Activated naive CD4-positive, alpha-beta T cell treated with anti-CD3 and anti-CD28 coated beads, Interleukin-2, amount 10 ng/mL, durations not matched to agents 7 days and 5 days (primary cell): ENCODE measurements around the gene ATP13A2.

Source experiments
- CTCF ChIA-PET: fragments of 350-600 bp; sonication (Branson Sonifier 250); formaldehyde crosslinking; loops from one replicate; lab custom pipeline; 2021; ENCODE audit warnings: antibody characterized with exemption; lab: Charles Lee
- DNase-seq: peaks from one replicate; pipeline ENCODE4 v3.0.0-alpha.2; 2020
- H3K27ac Mint-ChIP-seq: one replicate; pipeline ENCODE4 v1.8.0; 2021; ENCODE audit warnings: mild to moderate bottlenecking, moderate library complexity, mixed read lengths
- H3K27me3 Mint-ChIP-seq: one replicate; pipeline ENCODE4 v1.8.0; 2021; ENCODE audit warnings: mild to moderate bottlenecking, mixed read lengths
- H3K36me3 Mint-ChIP-seq: one replicate; pipeline ENCODE4 v1.8.0; 2021; ENCODE audit warnings: mixed read lengths
- H3K4me1 Mint-ChIP-seq: one replicate; pipeline ENCODE4 v1.8.0; 2021; ENCODE audit warnings: mixed read lengths
- H3K4me3 Mint-ChIP-seq: one replicate; pipeline ENCODE4 v1.8.0; 2021; ENCODE audit warnings: mild to moderate bottlenecking, moderate library complexity, mixed read lengths
- H3K9me3 Mint-ChIP-seq: one replicate; pipeline ENCODE4 v1.8.0; 2021; ENCODE audit warnings: mixed read lengths

Gene ATP13A2

DNA sequence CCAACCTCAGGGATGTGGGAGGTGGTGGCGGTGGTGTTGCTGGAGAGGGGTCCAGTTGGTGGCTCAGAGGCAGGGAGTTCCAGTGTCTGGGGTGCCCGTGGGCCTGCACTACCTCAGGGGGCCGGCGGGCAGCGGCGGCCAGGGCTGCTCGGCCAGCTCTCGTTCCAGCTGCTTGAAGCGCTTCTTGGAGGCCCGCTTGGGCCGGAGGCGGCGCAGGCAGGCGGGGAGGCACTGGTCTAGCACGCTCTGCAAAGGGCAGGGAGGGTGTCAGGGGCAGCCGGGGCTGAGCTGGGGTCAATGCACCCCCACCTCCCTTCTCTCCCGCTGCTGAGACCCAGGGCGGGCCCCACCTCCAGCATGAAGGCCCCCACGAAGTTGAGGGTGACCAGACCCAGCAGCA lies 25.6 kb downstream of the ATP13A2 start:
- CTCF ChIA-PET = interaction anchor here (1.0 kb wide), 1 partner anchor 11 kb away, joined by 3 read pairs; no protein-coding TSS in a partner anchor
- peaks cover 3% of the 10 kb centered on the region for H3K4me1 Mint-ChIP-seq
- H3K36me3 Mint-ChIP-seq = peaks cover 7% of the 10 kb centered on the region
- H3K27ac Mint-ChIP-seq = no peak overlapping the region
- H3K4me3 Mint-ChIP-seq = no peak overlapping the region
- peaks cover 28% of the 10 kb centered on the region for H3K27me3 Mint-ChIP-seq
- DNase-seq = no peak
- H3K9me3 Mint-ChIP-seq = no peaks in the 10 kb centered on the region

DNA sequence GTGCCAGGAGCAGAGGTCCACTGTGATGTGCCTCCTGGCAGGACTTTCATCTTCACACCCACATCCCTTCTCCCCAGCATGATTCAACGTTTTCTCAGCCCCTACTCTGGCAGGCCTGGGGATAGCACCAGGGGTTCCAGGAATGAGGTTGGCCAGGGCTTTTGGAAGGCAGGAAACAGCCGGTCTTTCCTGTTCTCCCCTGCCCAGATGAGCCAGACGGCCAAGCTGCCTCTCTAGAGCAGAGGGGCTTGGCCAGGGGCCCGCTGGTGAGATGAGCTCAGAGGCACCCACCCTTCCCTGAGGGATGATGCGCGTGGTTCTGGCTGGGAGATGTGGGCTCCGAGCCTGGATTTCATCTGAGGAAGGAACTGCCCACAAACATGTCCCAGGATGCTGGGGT lies 27.0 kb downstream of the ATP13A2 start:
- CTCF ChIA-PET = no interaction called here
- H3K4me1 Mint-ChIP-seq = peaks cover 9% of the 10 kb centered on the region
- H3K27ac Mint-ChIP-seq = no peak overlapping the region
- peaks cover 7% of the 10 kb centered on the region for H3K36me3 Mint-ChIP-seq
- peaks cover 42% of the 10 kb centered on the region for H3K27me3 Mint-ChIP-seq
- no peaks in the 10 kb centered on the region for H3K9me3 Mint-ChIP-seq
- no peak for DNase-seq
- H3K4me3 Mint-ChIP-seq = no peak overlapping the region

DNA sequence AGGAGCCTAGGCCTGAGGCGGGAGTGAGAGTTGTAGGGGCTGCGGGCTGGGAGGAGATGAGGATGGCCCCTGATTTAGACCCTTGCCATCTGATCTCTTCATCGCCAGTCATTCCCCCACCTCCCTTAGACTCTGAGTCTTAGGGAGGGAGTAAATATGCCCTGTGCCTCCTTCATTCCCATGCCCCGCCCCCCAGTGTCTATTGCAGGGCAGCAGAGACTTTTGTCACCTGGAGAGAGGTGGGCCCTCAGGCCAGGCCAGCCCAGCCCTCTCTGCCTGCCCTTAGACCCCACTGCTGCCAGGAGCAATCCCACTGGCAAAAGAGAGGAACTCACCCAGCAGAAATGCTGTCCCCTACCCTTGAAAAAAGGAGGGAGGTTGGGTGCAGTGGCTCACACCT lies 28.1 kb downstream of the ATP13A2 start:
- H3K9me3 Mint-ChIP-seq = no peaks in the 10 kb centered on the region
- H3K27ac Mint-ChIP-seq = no peak overlapping the region
- H3K4me3 Mint-ChIP-seq = no peak overlapping the region
- DNase-seq = no peak
- peaks cover 52% of the 10 kb centered on the region for H3K27me3 Mint-ChIP-seq
- peaks cover 9% of the 10 kb centered on the region for H3K4me1 Mint-ChIP-seq
- peaks cover 7% of the 10 kb centered on the region for H3K36me3 Mint-ChIP-seq
- CTCF ChIA-PET = interaction anchor here (0.6 kb wide), 1 partner anchor 64 kb away, joined by 3 read pairs; no protein-coding TSS in a partner anchor

DNA sequence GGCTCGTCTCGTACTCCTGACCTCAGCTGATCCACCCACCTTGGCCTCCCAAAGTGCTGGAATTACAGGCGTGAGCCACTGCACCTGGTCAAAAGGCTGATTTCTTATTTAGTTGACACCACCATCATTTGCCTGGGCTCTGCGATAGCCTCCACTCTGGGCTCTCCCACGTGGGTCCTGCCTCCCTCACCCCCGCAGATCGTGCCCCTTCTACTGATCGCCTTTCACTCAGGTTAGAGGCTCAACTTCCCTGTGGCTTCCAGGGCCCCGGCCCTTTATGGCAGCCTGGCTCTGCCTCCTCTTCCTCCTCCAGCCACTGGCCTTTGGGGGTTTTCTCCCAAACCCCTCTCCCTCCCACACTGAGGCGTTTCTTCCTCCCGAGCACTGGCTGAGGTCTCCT lies 28.8 kb downstream of the ATP13A2 start:
- Mint-ChIP-seq H3K27ac (no peak overlapping the region), H3K36me3 (peaks cover 7% of the 10 kb centered on the region), H3K9me3 (no peaks in the 10 kb centered on the region), H3K27me3 (peaks cover 60% of the 10 kb centered on the region), H3K4me1 (peaks cover 9% of the 10 kb centered on the region), H3K4me3 (no peak overlapping the region)
- DNase-seq = no peak
- CTCF ChIA-PET = interaction anchor here (0.6 kb wide), 1 partner anchor 65 kb away, joined by 3 read pairs; no protein-coding TSS in a partner anchor

DNA sequence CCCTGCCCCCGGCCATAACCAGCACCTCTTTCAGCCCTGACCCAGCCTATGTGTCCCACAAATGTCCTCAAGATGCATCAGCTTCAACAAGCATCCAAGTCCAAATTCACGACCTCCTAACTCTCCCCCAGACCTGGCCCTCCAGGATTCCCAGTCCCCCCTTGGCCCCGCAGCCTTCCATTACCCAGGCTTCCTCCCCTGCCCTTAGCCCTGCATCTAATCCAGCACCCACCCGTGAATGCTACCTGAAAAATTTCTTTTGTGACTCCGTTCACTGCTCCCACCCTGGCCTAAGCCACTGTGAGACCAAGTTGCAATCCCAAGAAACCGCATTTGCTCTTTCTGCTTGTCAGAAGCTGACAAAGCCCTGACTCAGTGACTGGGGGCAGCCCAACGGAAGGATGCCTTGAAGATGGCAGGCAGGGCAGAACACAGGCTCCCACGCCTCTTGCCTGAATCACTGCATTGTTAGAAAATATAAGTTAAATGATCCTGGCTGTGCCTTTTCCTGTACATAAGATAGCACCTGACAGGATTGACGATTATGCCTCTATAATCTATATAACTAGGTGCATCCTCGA lies 30.4 kb downstream of the ATP13A2 start:
- Mint-ChIP-seq H3K36me3 (peaks cover 7% of the 10 kb centered on the region), H3K27me3 (peaks cover 62% of the 10 kb centered on the region), H3K4me1 (peaks cover 9% of the 10 kb centered on the region), H3K27ac (peak overlapping the region; percentile 29), H3K9me3 (no peaks in the 10 kb centered on the region), H3K4me3 (peak overlapping the region; percentile 35)
- CTCF ChIA-PET = interaction anchor here (0.7 to 1.3 kb wide), 2 partner anchors 11 to 18 kb away, joined by 4 read pairs; no protein-coding TSS in a partner anchor
- DNase-seq = no peak

DNA sequence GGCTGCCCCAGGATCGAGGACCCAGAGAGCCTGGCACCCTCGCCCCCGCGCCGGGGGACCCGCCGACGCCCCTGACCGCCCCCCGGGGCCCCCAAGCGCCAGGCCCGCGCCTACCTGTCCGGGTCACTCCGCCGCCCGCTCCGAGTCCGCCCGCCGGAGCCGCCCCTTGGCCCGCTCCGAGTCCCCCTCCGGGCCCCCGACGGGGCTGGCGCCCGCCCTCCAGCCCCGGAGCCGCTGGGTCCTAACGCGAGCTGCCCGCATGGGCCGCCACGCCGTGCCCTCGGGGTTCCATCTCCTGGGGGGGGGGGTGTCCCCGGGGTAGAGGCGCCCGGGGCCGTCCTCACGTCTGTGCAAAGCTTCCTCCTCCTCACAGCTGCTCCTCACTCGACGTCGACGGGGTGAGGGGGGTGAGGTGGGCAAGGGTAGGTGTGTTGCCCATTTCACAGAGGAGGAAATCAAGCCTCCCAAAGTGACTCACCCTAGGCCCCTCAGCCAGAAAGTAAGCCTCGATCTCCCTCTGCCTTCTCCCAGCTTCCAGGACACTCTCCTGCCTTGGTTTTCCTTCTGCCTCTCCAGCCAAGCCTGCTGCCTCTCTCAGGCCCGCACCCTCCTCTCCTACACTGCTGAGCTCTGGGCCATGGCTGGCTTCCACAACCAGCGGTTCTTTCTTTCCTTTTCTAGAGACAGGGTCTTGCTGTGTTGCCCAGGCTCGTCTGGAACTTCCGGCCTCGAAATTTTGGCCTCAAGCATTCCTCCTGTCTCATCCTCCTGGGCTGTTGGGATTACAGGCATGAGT lies 31.1 kb downstream of the ATP13A2 start, which contains the start of gene MFAP2:
TSS of gene MFAP2 (minus strand) at position 148 of the 796 bp plus-strand sequence. CDS start 2,347 bp downstream, outside the sequence.
- DNase-seq = no peak
- Mint-ChIP-seq H3K4me3 (peak within 1 kb of the TSS; percentile 35), H3K27ac (peak within 1 kb of the TSS; percentile 29), H3K9me3 (no peaks in the 10 kb centered on the region), H3K36me3 (peaks cover 4% of the 10 kb centered on the region), H3K27me3 (peaks cover 62% of the 10 kb centered on the region), H3K4me1 (peaks cover 9% of the 10 kb centered on the region)
- CTCF ChIA-PET = interaction anchor here (0.7 kb wide), 1 partner anchor 18 kb away, joined by 4 read pairs; no protein-coding TSS in a partner anchor

DNA sequence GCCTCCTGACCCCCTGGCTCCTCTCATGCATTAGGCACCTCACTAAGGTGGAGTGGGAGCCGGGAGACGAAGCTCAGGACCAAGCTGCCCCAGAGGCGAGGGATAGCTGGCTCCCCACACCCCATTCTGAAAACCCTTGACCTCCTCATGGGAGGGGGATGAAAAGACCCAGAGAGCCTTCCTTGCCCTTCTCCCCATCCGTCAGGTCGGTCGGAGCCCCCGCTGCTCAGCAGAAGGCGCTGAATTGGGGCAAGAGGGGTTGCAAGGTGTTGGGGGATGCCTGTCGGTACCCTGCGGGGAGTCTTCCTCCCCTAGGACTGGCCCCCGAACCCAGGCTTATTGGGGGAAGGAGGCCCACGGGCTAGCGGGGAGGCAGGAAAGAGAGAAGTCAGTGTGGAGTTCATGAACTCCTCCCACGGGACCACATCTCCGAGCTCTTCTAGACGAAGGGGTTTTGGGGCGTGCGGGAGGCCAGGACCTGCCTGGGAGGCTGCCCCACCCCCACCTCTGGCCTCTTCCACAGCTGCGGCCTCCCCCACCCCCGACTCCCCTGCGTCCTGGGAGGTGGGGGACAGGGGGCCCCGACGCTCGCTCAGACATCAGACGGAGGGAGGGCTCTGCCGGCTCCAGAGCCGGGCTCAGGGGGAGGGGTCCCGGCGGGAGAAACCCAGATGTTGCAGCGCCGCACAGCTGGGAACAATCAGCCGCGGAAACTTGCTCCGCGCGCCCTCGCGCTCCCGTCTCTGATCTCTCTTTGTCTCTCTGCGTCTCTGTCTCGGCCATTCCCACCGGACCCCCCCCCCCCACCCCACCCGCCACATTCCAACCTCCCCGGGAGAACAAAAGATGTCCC lies 32.0 kb downstream of the ATP13A2 start:
- Mint-ChIP-seq H3K9me3 (no peaks in the 10 kb centered on the region), H3K27ac (no peak overlapping the region), H3K4me3 (no peak overlapping the region), H3K27me3 (peaks cover 62% of the 10 kb centered on the region), H3K36me3 (peaks cover 1% of the 10 kb centered on the region), H3K4me1 (peaks cover 9% of the 10 kb centered on the region)
- CTCF ChIA-PET = no interaction called here
- no peak for DNase-seq

DNA sequence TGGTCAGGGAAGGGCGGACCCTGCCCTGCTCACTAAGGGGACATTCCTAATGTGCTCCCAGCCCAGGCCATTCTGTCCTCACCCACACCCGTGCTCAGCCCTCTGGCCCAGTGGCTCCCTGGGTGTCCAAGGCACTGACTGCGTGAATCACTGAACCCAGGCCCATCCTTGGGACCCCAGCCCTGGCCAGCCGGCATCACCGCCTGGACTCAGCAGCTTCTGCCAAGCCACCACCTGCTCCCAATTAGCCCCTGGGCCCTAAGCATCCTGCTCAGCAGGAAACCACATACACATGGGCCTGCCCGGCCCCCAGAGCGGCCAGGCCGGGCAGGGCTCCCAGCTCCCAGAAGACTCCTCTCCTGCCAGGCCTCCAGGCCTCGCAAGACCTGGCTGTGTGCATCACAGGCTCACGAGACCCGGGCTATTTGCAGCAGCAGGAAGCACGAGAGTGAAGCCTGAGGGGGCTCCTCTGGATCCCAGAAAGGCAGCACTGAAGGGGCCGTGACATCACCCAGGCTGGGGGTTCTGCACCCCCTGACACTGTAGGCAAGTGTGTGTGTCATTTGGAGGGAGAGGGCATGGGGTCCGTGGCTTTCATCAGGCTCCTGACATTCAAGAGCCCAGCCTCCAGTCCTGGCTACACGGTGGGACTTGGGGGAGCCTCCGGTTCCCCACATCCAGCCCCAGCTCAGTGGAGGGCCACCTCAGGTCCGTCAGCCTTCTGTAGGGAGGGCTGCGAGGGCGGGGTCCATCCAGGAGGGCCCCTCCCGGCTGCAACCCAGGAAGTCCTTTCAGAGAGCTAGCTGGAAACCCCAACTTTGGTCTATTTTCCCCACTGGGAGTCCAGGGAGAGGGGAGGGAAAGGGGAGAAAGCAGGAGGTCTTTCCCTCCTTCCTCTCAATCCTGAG lies 32.9 kb downstream of the ATP13A2 start:
- Mint-ChIP-seq H3K4me1 (peaks cover 9% of the 10 kb centered on the region), H3K9me3 (no peaks in the 10 kb centered on the region), H3K36me3 (peaks cover 1% of the 10 kb centered on the region), H3K4me3 (no peak overlapping the region), H3K27me3 (peaks cover 62% of the 10 kb centered on the region), H3K27ac (no peak overlapping the region)
- DNase-seq = no peak
- CTCF ChIA-PET = interaction anchor here (2.2 kb wide), 1 partner anchor 19 kb away, joined by 7 read pairs; no protein-coding TSS in a partner anchor

DNA sequence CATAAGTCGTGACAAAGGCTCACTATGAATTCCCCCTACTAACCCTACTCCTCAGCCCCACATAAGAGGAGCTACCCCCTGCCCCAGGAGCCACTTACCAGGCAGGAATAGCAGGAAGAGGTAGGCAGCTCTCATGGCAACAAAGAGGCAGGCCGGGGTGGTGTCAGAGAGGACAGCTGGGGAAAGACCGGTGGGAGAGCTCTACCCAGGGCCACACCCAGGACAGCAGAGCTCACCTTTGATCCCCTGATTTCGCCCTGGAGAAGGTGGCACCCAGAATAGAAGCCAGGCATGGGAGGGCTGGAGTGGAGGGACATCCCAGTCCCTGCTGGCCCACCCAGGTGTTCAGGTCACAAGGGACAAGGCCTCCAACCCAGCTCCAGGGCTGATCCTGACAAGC lies 33.6 kb downstream of the ATP13A2 start:
- Mint-ChIP-seq H3K4me3 (no peak overlapping the region), H3K27me3 (peaks cover 55% of the 10 kb centered on the region), H3K36me3 (peaks cover 1% of the 10 kb centered on the region), H3K27ac (no peak overlapping the region), H3K9me3 (no peaks in the 10 kb centered on the region), H3K4me1 (peaks cover 9% of the 10 kb centered on the region)
- DNase-seq = no peak
- CTCF ChIA-PET = interaction anchor here (2.2 kb wide), 1 partner anchor 18 kb away, joined by 7 read pairs; no protein-coding TSS in a partner anchor

DNA sequence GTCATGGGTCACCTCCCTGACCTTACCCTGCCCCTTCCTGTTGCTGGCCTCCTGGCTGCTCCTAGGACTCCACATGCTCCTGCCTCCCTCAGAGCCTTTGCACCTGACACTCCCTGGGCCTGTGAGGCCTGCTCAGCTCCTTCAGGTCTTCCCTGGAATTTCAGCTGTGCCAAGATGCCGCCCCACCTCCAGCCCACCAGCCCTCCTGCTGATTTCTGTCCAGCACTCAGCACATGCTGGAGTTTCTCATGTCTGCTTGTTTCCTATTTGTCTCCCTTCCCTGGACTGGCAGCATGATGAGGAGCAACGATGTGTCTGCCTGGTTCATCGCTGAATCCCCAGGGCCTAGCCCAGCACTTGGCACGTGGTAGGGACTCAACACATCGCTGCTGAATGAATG lies 34.4 kb downstream of the ATP13A2 start:
- H3K27ac Mint-ChIP-seq = no peak overlapping the region
- DNase-seq = no peak
- H3K9me3 Mint-ChIP-seq = no peaks in the 10 kb centered on the region
- peaks cover 1% of the 10 kb centered on the region for H3K36me3 Mint-ChIP-seq
- no peak overlapping the region for H3K4me3 Mint-ChIP-seq
- peaks cover 47% of the 10 kb centered on the region for H3K27me3 Mint-ChIP-seq
- peaks cover 9% of the 10 kb centered on the region for H3K4me1 Mint-ChIP-seq
- CTCF ChIA-PET = interaction anchor here (2.2 kb wide), 1 partner anchor 17 kb away, joined by 7 read pairs; no protein-coding TSS in a partner anchor

DNA sequence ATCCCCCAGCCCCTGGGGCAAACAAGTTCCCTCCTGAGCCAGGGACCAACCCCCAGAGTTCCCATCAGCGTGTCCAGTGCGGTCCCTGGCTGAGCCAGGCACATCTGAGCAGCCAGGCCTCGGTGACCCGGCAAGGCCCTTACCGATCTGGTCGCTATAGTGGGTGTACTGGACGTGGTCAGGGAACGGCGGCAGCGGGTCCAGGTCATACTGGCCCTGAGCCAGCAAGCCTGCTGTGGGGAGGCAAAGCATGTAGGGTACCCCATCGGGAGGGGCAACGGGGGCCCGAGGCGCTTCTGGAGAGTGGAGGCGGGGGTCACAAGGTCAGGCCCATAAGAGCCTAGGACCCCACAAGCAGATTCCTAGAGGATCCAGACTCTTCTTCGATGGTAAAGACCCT lies 34.8 kb downstream of the ATP13A2 start:
- Mint-ChIP-seq H3K9me3 (no peaks in the 10 kb centered on the region), H3K4me1 (peaks cover 9% of the 10 kb centered on the region), H3K27me3 (peaks cover 43% of the 10 kb centered on the region), H3K36me3 (peaks cover 1% of the 10 kb centered on the region), H3K27ac (no peak overlapping the region), H3K4me3 (no peak overlapping the region)
- DNase-seq = no peak
- CTCF ChIA-PET = interaction anchor here (2.2 kb wide), 1 partner anchor 17 kb away, joined by 7 read pairs; no protein-coding TSS in a partner anchor

DNA sequence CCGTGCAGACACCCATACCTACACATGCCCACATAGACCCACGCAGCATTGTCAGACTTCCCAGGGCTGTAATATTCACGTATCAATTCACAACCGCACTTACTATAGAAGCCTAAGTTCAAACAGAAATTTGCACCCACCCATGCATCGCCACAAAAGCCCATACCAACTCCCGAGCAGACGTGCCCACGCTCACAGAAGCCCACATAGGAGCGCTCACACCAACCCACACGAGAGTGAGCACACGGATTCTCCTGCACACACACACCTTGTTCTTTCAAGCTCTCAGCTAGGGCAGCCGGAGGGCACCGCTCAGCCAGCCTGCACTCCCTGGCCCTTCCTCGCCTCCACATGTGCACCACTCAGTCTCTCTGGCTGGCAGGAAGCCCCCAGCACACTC lies 35.9 kb downstream of the ATP13A2 start:
- Mint-ChIP-seq H3K9me3 (no peaks in the 10 kb centered on the region), H3K36me3 (no peaks in the 10 kb centered on the region), H3K27me3 (peaks cover 32% of the 10 kb centered on the region), H3K27ac (no peak overlapping the region), H3K4me1 (peaks cover 3% of the 10 kb centered on the region), H3K4me3 (no peak overlapping the region)
- no peak for DNase-seq
- CTCF ChIA-PET = no interaction called here

DNA sequence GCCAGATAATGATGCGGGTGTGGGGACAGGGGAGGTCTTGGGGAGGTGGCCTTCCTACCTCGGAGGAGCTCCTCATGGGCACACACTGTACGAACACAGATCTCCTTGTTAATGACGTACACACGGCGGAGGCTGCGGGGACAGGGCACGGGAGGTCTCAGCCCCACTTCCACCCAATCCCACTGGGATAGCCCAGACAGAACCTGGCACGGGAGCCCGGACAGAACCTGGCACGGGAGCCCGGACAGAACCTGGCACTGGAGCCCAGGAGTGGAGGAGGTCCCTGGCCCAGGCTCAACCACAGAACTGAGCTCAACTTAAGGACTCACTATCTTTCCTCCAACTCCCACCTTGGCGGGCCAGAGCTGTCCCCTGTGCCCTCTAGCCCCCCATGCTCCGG lies 36.5 kb downstream of the ATP13A2 start:
- Mint-ChIP-seq H3K36me3 (no peaks in the 10 kb centered on the region), H3K27me3 (peaks cover 25% of the 10 kb centered on the region), H3K4me1 (no peaks in the 10 kb centered on the region), H3K9me3 (no peaks in the 10 kb centered on the region), H3K27ac (no peak overlapping the region), H3K4me3 (no peak overlapping the region)
- CTCF ChIA-PET = interaction anchor here (1.0 kb wide), 1 partner anchor 11 kb away, joined by 3 read pairs; no protein-coding TSS in a partner anchor
- no peak for DNase-seq
